Suppressor macrophage treated with lipopolysaccharide for 1 hour (primary cell): ENCODE measurements around the gene EDA.

Experiments used
- DNase-seq, 3 donors: peaks; one replicate each; pipeline ENCODE4 v3.0.0-alpha.2; 2020 to 2022

The EDA gene

DNA sequence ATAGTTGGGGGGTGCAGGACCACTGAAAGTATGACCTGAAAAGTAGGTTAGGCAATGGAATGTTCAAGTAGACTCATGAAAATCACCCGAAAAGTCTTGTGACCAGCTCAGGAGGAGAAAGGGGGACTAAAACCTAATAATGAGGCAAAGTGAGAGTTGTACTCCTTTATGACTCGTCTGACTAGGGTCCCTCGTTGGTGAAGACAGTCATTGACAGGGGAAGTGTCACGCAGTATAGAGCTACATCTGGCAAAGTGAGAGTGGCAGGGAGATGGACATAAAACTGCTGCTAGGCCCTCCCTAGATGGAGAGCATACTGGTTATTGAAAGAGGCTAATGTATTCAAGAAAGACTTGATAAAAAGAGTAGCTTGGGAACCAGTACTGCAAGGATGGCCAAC, 466.8 kb downstream of the EDA start:
- DNase-seq, result no peak

DNA sequence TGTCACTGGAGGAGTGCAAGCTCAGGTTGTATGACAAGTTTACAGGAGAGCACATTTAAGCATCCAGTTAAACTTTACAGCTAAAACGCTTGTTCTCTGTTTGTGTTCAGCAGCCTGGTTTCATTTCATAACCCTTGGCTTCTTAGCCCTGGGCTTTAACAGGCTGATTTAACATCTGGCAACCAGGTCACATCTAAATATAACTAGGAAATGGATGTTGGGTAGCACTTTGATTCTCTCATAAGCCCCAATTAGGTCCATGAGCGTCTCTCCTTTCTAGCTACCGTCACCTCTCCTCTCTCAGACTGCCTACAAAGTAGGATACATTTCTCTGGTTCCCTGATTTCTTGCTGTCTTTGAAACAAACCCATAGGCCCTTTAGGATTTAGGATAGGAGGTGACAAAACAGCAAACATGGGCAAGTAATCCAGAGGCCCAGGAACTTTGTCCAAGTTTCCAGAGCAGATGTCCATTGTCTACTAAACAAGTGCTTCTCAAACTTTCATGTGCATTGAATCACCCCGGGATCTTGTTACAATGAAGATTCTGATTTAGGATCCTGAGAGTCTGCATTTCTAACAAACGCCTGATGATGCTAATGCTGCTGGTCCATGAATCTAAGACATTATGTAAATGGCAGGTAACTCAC, 468.8 kb downstream of the EDA start:
- DNase-seq, result no peak

- no peak for DNase-seq
These were observed 472.1 kb downstream of the EDA start for GRCh38 chrX:70087857-70088630.

GRCh38 chrX:70088751-70089150, 472.8 kb downstream of the EDA start:
- DNase-seq, result no peak
